ENCODE results near the gene DUSP28. TPM values are rescaled to one million over a fixed set of nuclear protein-coding genes. Genes with fewer than 3 reads are reported as not detected.

Gene DUSP28
- total and polyA plus RNA-seq, 2 of the 8 experiments (the other 6 are each of a cell fraction or from before 2014, with no cell fraction given), result 2.1 to 2.3 TPM

GRCh38 chr2:240539906-240540305 lies 20.3 kb upstream of the DUSP28 start:
- H3K18ac ChIP-seq (ENCODE audit: extremely low read depth, low read length), result no peak overlapping the region
- no peaks in the 10 kb centered on the region for H3K79me1 ChIP-seq (ENCODE audit: low read depth, low read length)
- H3K4me1 ChIP-seq (replicated peaks in 1 of 4; ENCODE audit: control insufficient read depth in 3 of 4, insufficient read depth in 4 of 4, low read length in 3 of 4), result no peaks in the 10 kb centered on the region
- H2BK5ac ChIP-seq (ENCODE audit: low read depth, low read length), result no peak overlapping the region
- ChIA-PET POLR2A (ENCODE audit: partially characterized antibody) (no interaction called here), CTCF (ENCODE audit: partially characterized antibody) (no interaction called here)
- H2BK15ac ChIP-seq (ENCODE audit: low read length), result no peak overlapping the region
- no peak overlapping the region for H3K23ac ChIP-seq (ENCODE audit: insufficient read length)
- H3K4me3 ChIP-seq (ENCODE audit: extremely low read depth in 1 of 4, insufficient read depth in 2 of 4, low read depth in 3 of 4, low read length in 4 of 4), result no peak overlapping the region
- no peak overlapping the region for H4K8ac ChIP-seq (ENCODE audit: extremely low read depth, insufficient read depth, low read length)
- H3K27me3 ChIP-seq (replicated peaks in 1 of 4; ENCODE audit: control insufficient read depth in 3 of 4, extremely low read depth in 1 of 4, insufficient read depth in 3 of 4, low read length in 3 of 4), result no peaks in the 10 kb centered on the region
- H4K20me1 ChIP-seq (replicated peaks in 1 of 2; ENCODE audit: control insufficient read depth in 1 of 2, insufficient read depth in 2 of 2, low read length in 2 of 2), result no peaks in the 10 kb centered on the region
- no peak overlapping the region for H2AFZ ChIP-seq (ENCODE audit: low read length)
- H3K4me2 ChIP-seq (ENCODE audit: insufficient read depth in 1 of 2, low read depth in 2 of 2, low read length in 2 of 2), result no peak overlapping the region
- DNase-seq (ENCODE audit: low read depth in 1 of 2, low spot score in 2 of 2) (no peak), FAIRE-seq (no peak)
- H2BK20ac ChIP-seq (ENCODE audit: low read length), result no peak overlapping the region
- no peaks in the 10 kb centered on the region for H3K23me2 ChIP-seq (ENCODE audit: low read depth, low read length)
- no peak overlapping the region for H3K27ac ChIP-seq (ENCODE audit: low read depth, low read length)
- no peak overlapping the region for H2AK5ac ChIP-seq (ENCODE audit: low read depth, low read length)
- no peak overlapping the region for H3K14ac ChIP-seq (ENCODE audit: insufficient read length)
- no peak overlapping the region for H2BK120ac ChIP-seq (replicated peaks; ENCODE audit: low read depth, low read length)
- no peak overlapping the region for H3K9ac ChIP-seq (replicated peaks in 1 of 4; ENCODE audit: extremely low read depth in 1 of 4, low read depth in 3 of 4, low read length in 3 of 4)
- no peaks in the 10 kb centered on the region for H3K79me2 ChIP-seq (ENCODE audit: control insufficient read depth in 1 of 2, insufficient read depth in 2 of 2, low read length in 2 of 2)
- no peak overlapping the region for H3K56ac ChIP-seq (replicated peaks; ENCODE audit: insufficient read length, low read depth, low read length)
- no peak overlapping the region for H4K91ac ChIP-seq (replicated peaks; ENCODE audit: insufficient read length, low read length)
- no peak overlapping the region for H4K5ac ChIP-seq (ENCODE audit: insufficient read length, low read depth, low read length)
- H3K36me3 ChIP-seq (ENCODE audit: control insufficient read depth in 2 of 4, insufficient read depth in 4 of 4, low read length in 3 of 4), result no peaks in the 10 kb centered on the region; a peak in 2 of 8 replicates
- H2BK12ac ChIP-seq (ENCODE audit: low read depth, low read length), result no peak overlapping the region
- peaks cover 4 to 5% of the 10 kb centered on the region in 2 experiments; a peak in 3 of 4 replicates for H3K9me3 ChIP-seq (ENCODE audit: insufficient read depth in 2 of 2, low read depth in 1 of 2, low read length in 1 of 2)
- no peak overlapping the region for H3K4ac ChIP-seq (replicated peaks; ENCODE audit: insufficient read length, low read depth, low read length)
- no peak for TF ChIP-seq BRCA1 (IDR thresholded peaks at IDR 0.05; ENCODE audit: low read depth, low read length)
- TF ChIP-seq ATF3 (IDR thresholded peaks at IDR 0.05; ENCODE audit: insufficient read depth, low read depth, low read length), result no peak
- TF ChIP-seq USF2 (IDR thresholded peaks at IDR 0.05; ENCODE audit: low read length), result no peak
- TF ChIP-seq JUN (IDR thresholded peaks at IDR 0.05; ENCODE audit: low read depth, low read length), result no peak
- TF ChIP-seq EZH2 (IDR thresholded peaks at IDR 0.05; ENCODE audit: low read depth, low read length, severe bottlenecking), result no peak
- no peak for TF ChIP-seq POLR2A (IDR thresholded peaks at IDR 0.05; ENCODE audit: control extremely low read depth in 1 of 2, low read depth in 2 of 2, low read length in 2 of 2)
- no peak for TF ChIP-seq CHD2 (IDR thresholded peaks at IDR 0.05; ENCODE audit: low read length)

Data from H1 (cell line).